Heart right ventricle (tissue), 16 donors: Measurements from ENCODE around the gene MEG3. TPM values are rescaled to one million over a fixed set of nuclear protein-coding genes. Genes with fewer than 3 reads are reported as not detected.

ENCODE experiments used
- ATAC-seq, 8 donors: fragments of 200-7000 bp; cut with Tn5 transposase; one replicate each; pipeline ENCODE4 v1.9.1; 2020; ENCODE audit warnings: mild to moderate bottlenecking in 8 of 8, moderate library complexity in 8 of 8, moderate number of reproducible peaks in 1 of 8
- DNase-seq, 2 donors: peaks; one replicate each; pipeline ENCODE4 v3.0.0-alpha.2; 2020
- H3K27ac ChIP-seq, 10 donors: fragments of 200-600 bp; sonication (generic) in 2 of 10; one replicate each; pipeline versions ENCODE4 v1.5.0 to v1.8.0; 2020 to 2022; ENCODE audit warnings: mild to moderate bottlenecking in 3 of 10
- H3K27me3 ChIP-seq, 7 donors: fragments of 200-600 bp; one replicate each; pipeline ENCODE4 v1.8.0; 2021 to 2022; ENCODE audit warnings: mild to moderate bottlenecking in 2 of 7
- H3K36me3 ChIP-seq, 9 donors: fragments of 200-600 bp; sonication (generic) in 1 of 9; one replicate each; pipeline versions ENCODE4 v1.5.0 to v1.8.0; 2020 to 2022; ENCODE audit warnings: mild to moderate bottlenecking in 2 of 9
- H3K4me1 ChIP-seq, 9 donors: fragments of 200-600 bp; sonication (generic) in 1 of 9; one replicate each; pipeline versions ENCODE4 v1.5.0 to v1.8.0; 2020 to 2022; ENCODE audit warnings: mild to moderate bottlenecking in 4 of 9
- H3K4me3 ChIP-seq, 10 donors: fragments of 200-600 bp; sonication (generic) in 2 of 10; one replicate each; pipeline versions ENCODE4 v1.5.0 to v1.8.0; 2020 to 2022; ENCODE audit warnings: mild to moderate bottlenecking in 7 of 10, moderate library complexity in 2 of 10
- H3K9me3 ChIP-seq, 11 donors: fragments of 200-600 bp in 10 of 11; sonication (generic) in 2 of 11; one replicate each; pipeline versions ENCODE4 v1.5.0 to v1.8.0; 2013 to 2022; ENCODE audit warnings: mild to moderate bottlenecking in 2 of 11, control low read depth in 1 of 11, moderate library complexity in 1 of 11
- CTCF ChIP-seq, 9 donors: fragments of 200-600 bp; sonication (generic) in 2 of 9; IDR thresholded peaks; one replicate each; pipeline versions ENCODE4 v1.5.0 to v1.8.0; 2021 to 2022; ENCODE audit warnings: antibody characterized with exemption in 9 of 9, mild to moderate bottlenecking in 5 of 9, moderate library complexity in 1 of 9
- WGBS, 2 donors: extraction: QIAGEN DNeasy Blood & Tissue Kit; methylation state at CpG; one replicate each; pipeline ENCODE4 v1.1.7; 2013; ENCODE audit warnings: inconsistent platforms in 1 of 2; 5-methylcytosine and 5-hydroxymethylcytosine counted together
- intact Hi-C, 10 donors: fragments of 100-400 bp; cut with DNase I; formaldehyde crosslinking; loops; one replicate each; pipeline versions ENCODE4 v1.11.1 to v1.14.2; 2022
- polyA plus RNA-seq, 2 donors: library from polyadenylated mRNA; stranded (reverse); fragments of 200-250 nt; gene quantifications; one replicate each; pipeline ENCODE4 v1.2.3, GENCODE V29; 2013
- total RNA-seq, 10 donors: library from RNA; stranded (reverse); fragmentation: NEBNext Ultra II Directional in 3 of 10; extraction: Animal tissue kit (Norgen Biotek cat#: 25700) in 3 of 10; gene quantifications; one replicate each; pipeline versions ENCODE4 v1.2.1 to v1.2.4, GENCODE V29; 2021 to 2023
- donor health status: Arrhythmogenic right ventricular cardiomyopathy.
- donor health status: ischemic (EF 13 %, LVEDD 7.1; RV severe dilation, severe dysfunction).
- donor health status: healthy with polysubstance abuse.
- donor health status: DM: no; HTN: yes; CAD: no.
- donor health status: DM: no; HTN: no; CAD: no.
- donor health status: ischemic (EF 25% LVEDD 6.9; RV normal size, moderate dysfunction).
- donor health status: ischemic (EF 25% LVEDD 5.7; RV mildly dilated, moderate dysfunction).
- donor health status: healthy.
- donor health status: DM: yes; HTN: yes; CAD: no.
- donor health status: Ischemic cardiomyopathy.
- donor health status: ischemic (EF 35%, LVEDD 5.7; RV mildly dilated, moderate dysfunction).
- donor health status: nonischemic (EF 11% LVEDD 7.7; RV severe dilation, severe dysfunction).
- donor health status: DM: yes; HTN: yes; CAD: no.
- donor health status: PGD.
- donor health status: ischemic (EF 29% LVEDD 5.4; RV normal size, mild dysfunction).
- donor health status: nonischemic (EF 23%, LVEDD 6.1; RV moderate dilation, normal function).

The MEG3 gene
- total and polyA plus RNA-seq, 12 donors, result 7.7 to 122 (median 12.4) TPM

GRCh38 chr14:100840286-100841065 is 14.6 kb downstream of the MEG3 start:
- peaks cover 0 to 6% (median 0%) of the 10 kb centered on the region in 9 donors for H3K4me1 ChIP-seq
- no peak overlapping the region for H3K27ac ChIP-seq
- H3K27me3 ChIP-seq, result peaks cover 0 to 38% (median 22%) of the 10 kb centered on the region in 7 donors
- WGBS, 2 donors, result 86 to 89% methylated on average over 21 of the region's 21 CpGs
- H3K9me3 ChIP-seq, result no peaks in the 10 kb centered on the region
- TF ChIP-seq CTCF (IDR thresholded peaks at IDR 0.05), result no peak
- intact Hi-C loops, result no loop called here
- no peak for ATAC-seq
- DNase-seq, result no peak
- no peaks in the 10 kb centered on the region for H3K36me3 ChIP-seq
- H3K4me3 ChIP-seq, result no peak overlapping the region

GRCh38 chr14:100841066-100841760 is 15.3 kb downstream of the MEG3 start:
- peaks cover 0 to 6% (median 0%) of the 10 kb centered on the region in 9 donors for H3K4me1 ChIP-seq
- TF ChIP-seq CTCF (IDR thresholded peaks at IDR 0.05), result no peak
- DNase-seq (no peak), ATAC-seq (no peak)
- WGBS, 2 donors, result 87 to 89% methylated on average over 21 of the region's 21 CpGs
- H3K27ac ChIP-seq, result no peak overlapping the region
- intact Hi-C loops, result no loop called here
- H3K27me3 ChIP-seq, result peaks cover 0 to 34% (median 24%) of the 10 kb centered on the region in 7 donors
- H3K36me3 ChIP-seq, result no peaks in the 10 kb centered on the region
- H3K4me3 ChIP-seq, result no peak overlapping the region
- no peaks in the 10 kb centered on the region for H3K9me3 ChIP-seq

GRCh38 chr14:100841761-100842403 is 16.0 kb downstream of the MEG3 start:
- H3K27me3 ChIP-seq, result peaks cover 0 to 36% (median 22%) of the 10 kb centered on the region in 7 donors
- intact Hi-C loops, result no loop called here
- H3K27ac ChIP-seq, result peak overlapping the region in 1 of 10 donors; percentile 46
- no peaks in the 10 kb centered on the region for H3K36me3 ChIP-seq
- WGBS, 2 donors, result 81 to 85% methylated on average over 15 of the region's 15 CpGs
- TF ChIP-seq CTCF (IDR thresholded peaks at IDR 0.05), result no peak
- ATAC-seq, result no peak
- H3K9me3 ChIP-seq, result no peaks in the 10 kb centered on the region
- DNase-seq, result no peak
- no peak overlapping the region for H3K4me3 ChIP-seq
- peaks cover 0 to 6% (median 0%) of the 10 kb centered on the region in 9 donors for H3K4me1 ChIP-seq

GRCh38 chr14:100842799-100843198 is 16.9 kb downstream of the MEG3 start:
- Histone ChIP-seq H3K27me3 (peaks cover 0 to 36% (median 22%) of the 10 kb centered on the region in 7 donors), H3K27ac (peak overlapping the region in 1 of 10 donors; percentile 46), H3K4me1 (peaks cover 0 to 6% (median 0%) of the 10 kb centered on the region in 9 donors), H3K36me3 (no peaks in the 10 kb centered on the region), H3K4me3 (no peak overlapping the region), H3K9me3 (no peaks in the 10 kb centered on the region)
- WGBS, 2 donors, result 60 to 67% methylated on average over 8 of the region's 8 CpGs
- TF ChIP-seq CTCF (IDR thresholded peaks at IDR 0.05), result no peak
- intact Hi-C loops, result no loop called here
- DNase-seq, result no peak
- peak in 4 of 8 donors; percentile 28 to 53 (median 30) for ATAC-seq
